Calu3 (cell line): ENCODE results near the gene NOX1. TPM values are rescaled to one million over a fixed set of nuclear protein-coding genes. Genes with fewer than 3 reads are reported as not detected.

Source experiments
- BruUV-seq: library from RNA; stranded (reverse); fragments of 400-500 nt; replicated peaks from 2 replicates; lab custom pipeline; 2021; lab: Mats Ljungman, UMichigan
- CTCF ChIA-PET: fragments of 300-600 bp; sonication (Branson Sonifier 250); formaldehyde crosslinking; loops from one replicate; lab custom pipeline; 2022; ENCODE audit warnings: antibody characterized with exemption; lab: Charles Lee
- DNase-seq: peaks from one replicate; pipeline ENCODE4 v3.0.0; 2022
- H3K27ac Mint-ChIP-seq: one replicate; pipeline ENCODE4 v1.8.0; 2022; ENCODE audit warnings: mixed read lengths; ENCODE audit not compliant: unreplicated experiment
- H3K27me3 Mint-ChIP-seq: one replicate; pipeline ENCODE4 v1.8.0; 2022; ENCODE audit warnings: mixed read lengths; ENCODE audit not compliant: unreplicated experiment
- H3K36me3 Mint-ChIP-seq: one replicate; pipeline ENCODE4 v1.8.0; 2022; ENCODE audit warnings: mild to moderate bottlenecking, moderate library complexity, mixed read lengths; ENCODE audit not compliant: insufficient read depth, unreplicated experiment
- H3K4me1 Mint-ChIP-seq: one replicate; pipeline ENCODE4 v1.8.0; 2022; ENCODE audit warnings: mild to moderate bottlenecking, low read depth, mixed read lengths; ENCODE audit not compliant: unreplicated experiment
- H3K4me3 Mint-ChIP-seq: one replicate; pipeline ENCODE4 v1.8.0; 2022; ENCODE audit warnings: mild to moderate bottlenecking, low read depth, moderate library complexity, mixed read lengths; ENCODE audit not compliant: unreplicated experiment
- H3K9me3 Mint-ChIP-seq: one replicate; pipeline ENCODE4 v1.8.0; 2022; ENCODE audit warnings: low read depth, mixed read lengths; ENCODE audit not compliant: unreplicated experiment
- intact Hi-C: fragments of 100-400 bp; cut with micrococcal nuclease; formaldehyde crosslinking; loops from one replicate; pipeline ENCODE4 v1.10.0; 2022; ENCODE audit not compliant: unreplicated experiment
- total RNA-seq: library from RNA; stranded (reverse); gene quantifications from 2 replicates; pipeline ENCODE4 v1.2.3, GENCODE V29; 2022
- TF ChIP-seq, protein P1 (sequence below): fragments of 200-600 bp; IDR thresholded peaks from one replicate; pipeline ENCODE4 v1.8.0; 2022; ENCODE audit warnings: antibody characterized with exemption; ENCODE audit not compliant: unreplicated experiment

NOX1 gene
- total RNA-seq, 1 experiment from 2014 or later, result not detected

DNA sequence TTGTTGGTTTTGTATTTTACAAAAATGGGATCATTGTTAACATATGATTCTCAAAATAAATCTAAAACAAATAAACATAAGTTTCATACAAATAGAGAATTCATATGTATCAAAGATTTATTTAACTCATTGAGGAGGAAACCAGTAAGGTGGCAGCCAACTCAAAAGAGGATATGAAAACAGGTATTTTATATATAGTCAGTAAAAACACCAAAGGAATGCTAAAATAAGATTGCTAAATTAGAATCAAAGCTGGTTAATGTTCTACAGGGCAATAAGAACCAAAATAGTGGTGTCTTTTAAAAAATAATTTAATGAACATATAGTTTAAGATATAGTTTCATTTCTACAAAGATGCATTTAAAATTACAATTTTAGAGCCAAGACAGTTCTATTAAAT is 31.5 kb upstream of the NOX1 start:
- CTCF ChIA-PET, result no interaction called here
- no peak for DNase-seq
- H3K4me1 Mint-ChIP-seq, result peaks cover 8% of the 10 kb centered on the region
- peaks cover 2% of the 10 kb centered on the region for H3K9me3 Mint-ChIP-seq
- no peak overlapping the region for H3K4me3 Mint-ChIP-seq
- TF ChIP-seq, protein P1, sequence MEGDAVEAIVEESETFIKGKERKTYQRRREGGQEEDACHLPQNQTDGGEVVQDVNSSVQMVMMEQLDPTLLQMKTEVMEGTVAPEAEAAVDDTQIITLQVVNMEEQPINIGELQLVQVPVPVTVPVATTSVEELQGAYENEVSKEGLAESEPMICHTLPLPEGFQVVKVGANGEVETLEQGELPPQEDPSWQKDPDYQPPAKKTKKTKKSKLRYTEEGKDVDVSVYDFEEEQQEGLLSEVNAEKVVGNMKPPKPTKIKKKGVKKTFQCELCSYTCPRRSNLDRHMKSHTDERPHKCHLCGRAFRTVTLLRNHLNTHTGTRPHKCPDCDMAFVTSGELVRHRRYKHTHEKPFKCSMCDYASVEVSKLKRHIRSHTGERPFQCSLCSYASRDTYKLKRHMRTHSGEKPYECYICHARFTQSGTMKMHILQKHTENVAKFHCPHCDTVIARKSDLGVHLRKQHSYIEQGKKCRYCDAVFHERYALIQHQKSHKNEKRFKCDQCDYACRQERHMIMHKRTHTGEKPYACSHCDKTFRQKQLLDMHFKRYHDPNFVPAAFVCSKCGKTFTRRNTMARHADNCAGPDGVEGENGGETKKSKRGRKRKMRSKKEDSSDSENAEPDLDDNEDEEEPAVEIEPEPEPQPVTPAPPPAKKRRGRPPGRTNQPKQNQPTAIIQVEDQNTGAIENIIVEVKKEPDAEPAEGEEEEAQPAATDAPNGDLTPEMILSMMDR, result no peak
- BruUV-seq, result no TSS peak
- H3K27me3 Mint-ChIP-seq, result no peaks in the 10 kb centered on the region
- H3K36me3 Mint-ChIP-seq, result no peaks in the 10 kb centered on the region
- H3K27ac Mint-ChIP-seq, result no peak overlapping the region
- intact Hi-C loops, result no loop called here

DNA sequence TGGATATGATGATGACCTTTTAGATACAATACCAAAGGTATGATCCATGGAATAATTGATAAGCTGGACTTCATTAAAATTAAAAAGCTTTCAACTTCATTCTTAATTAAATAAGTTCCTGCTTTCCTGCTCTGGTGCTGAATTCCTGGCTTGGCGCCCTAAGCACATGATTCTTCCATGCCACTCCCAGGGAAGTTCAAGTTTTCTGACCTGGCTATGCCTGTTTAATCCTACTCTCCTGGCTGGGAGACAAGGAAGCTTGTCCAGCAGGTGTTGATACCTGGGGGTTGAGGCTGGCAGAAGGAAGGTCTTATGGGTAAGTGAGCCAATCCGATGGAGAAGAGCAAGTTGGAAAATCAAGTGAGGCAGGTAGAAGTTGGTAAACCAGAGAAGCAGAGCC is 30.3 kb upstream of the NOX1 start:
- no TSS peak for BruUV-seq
- H3K36me3 Mint-ChIP-seq, result no peaks in the 10 kb centered on the region
- no peak overlapping the region for H3K27ac Mint-ChIP-seq
- TF ChIP-seq, protein P1, result no peak
- intact Hi-C loops, result no loop called here
- H3K27me3 Mint-ChIP-seq, result no peaks in the 10 kb centered on the region
- H3K9me3 Mint-ChIP-seq, result peaks cover 2% of the 10 kb centered on the region
- CTCF ChIA-PET, result no interaction called here
- peaks cover 8% of the 10 kb centered on the region for H3K4me1 Mint-ChIP-seq
- no peak for DNase-seq
- no peak overlapping the region for H3K4me3 Mint-ChIP-seq

DNA sequence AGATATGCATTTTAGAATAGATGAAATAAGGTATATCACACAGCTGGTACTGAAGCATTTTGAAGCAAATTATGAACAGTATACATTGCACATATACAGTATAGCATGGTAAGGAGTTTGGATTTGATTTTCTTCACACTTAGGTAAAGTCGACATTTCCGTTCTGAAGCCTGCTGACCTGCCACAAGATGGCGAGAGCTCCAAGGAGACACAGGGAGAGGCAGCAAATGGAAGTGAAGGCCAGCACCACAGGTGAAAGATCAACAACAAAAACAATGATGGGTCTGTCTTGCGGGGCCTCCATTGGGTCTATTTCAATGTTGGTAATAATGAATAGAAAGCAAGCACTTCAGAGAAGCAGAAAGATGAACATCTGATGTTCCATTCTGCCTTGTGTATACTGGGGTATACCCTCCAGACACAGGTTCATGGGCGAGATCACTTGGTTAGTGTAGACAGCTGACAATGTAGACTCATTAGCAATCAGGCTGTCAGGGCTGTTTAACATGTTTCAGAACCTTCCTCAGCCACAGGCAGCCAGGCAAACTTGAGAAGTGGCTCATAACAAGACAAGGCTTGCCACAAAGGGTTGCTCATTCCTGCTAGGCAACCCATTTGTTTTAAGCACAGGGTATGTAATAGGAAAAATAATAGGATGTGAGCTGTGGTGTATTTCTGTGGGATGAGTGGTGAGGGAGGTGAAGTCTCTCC is 21.4 kb upstream of the NOX1 start:
- Mint-ChIP-seq H3K27me3 (no peaks in the 10 kb centered on the region), H3K4me3 (no peak overlapping the region), H3K36me3 (no peaks in the 10 kb centered on the region), H3K4me1 (no peaks in the 10 kb centered on the region), H3K9me3 (no peaks in the 10 kb centered on the region), H3K27ac (no peak overlapping the region)
- BruUV-seq, result no TSS peak
- CTCF ChIA-PET, result interaction anchor here (0.6 to 1.6 kb wide), 2 partner anchors 155 to 202 kb away, joined by 3 read pairs; partner anchors contain the start of gene CENPI
- intact Hi-C loops, result loop anchor here (1.0 to 10.0 kb wide), 4 partner anchors 99 to 391 kb away; partner anchors contain the start of gene CENPI
- TF ChIP-seq, protein P1, result peak; percentile 18
- DNase-seq, result peak; percentile 49

DNA sequence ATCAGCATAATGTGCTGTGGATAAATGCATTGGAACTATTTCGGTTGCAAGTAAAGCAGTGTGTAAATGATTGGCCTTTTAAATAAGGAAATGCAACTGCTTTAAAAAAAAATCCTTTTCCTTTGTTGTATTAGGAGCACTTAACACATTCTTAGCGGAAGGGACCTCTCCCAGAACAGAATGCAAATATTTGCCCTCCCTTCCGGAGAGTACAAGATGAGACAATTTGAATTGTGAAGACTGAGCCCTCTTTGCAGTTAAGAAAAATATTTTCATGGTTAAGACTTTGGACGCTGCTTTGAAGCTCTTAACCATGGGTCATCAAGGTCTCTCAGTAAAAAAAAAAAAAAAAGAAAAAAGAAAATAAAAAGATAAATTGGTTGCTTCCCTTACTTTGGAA is 9.5 kb upstream of the NOX1 start:
- CTCF ChIA-PET, result no interaction called here
- no peaks in the 10 kb centered on the region for H3K27me3 Mint-ChIP-seq
- peaks cover 4% of the 10 kb centered on the region for H3K9me3 Mint-ChIP-seq
- intact Hi-C loops, result no loop called here
- H3K36me3 Mint-ChIP-seq, result no peaks in the 10 kb centered on the region
- DNase-seq, result no peak
- no peak overlapping the region for H3K4me3 Mint-ChIP-seq
- TF ChIP-seq, protein P1, result no peak
- H3K4me1 Mint-ChIP-seq, result peaks cover 15% of the 10 kb centered on the region
- no peak overlapping the region for H3K27ac Mint-ChIP-seq
- no TSS peak for BruUV-seq
